GM21447 (cell line): Measurements from ENCODE around the gene NANP.
"Not testable (repeated sequence)": the region's sequence is repeated elsewhere in the genome, so short reads cannot be mapped to it uniquely, and the experiment has no call there.

Experiments
- ATAC-seq: cut with Tn5 transposase; IDR thresholded peaks from one replicate; pipeline ENCODE4 v1.9.1; 2021; ENCODE audit not compliant: unreplicated experiment

NANP gene

GRCh38 chr20:25606094-25606695 is 17.6 kb downstream of the NANP start:
- no peak for ATAC-seq

DNA sequence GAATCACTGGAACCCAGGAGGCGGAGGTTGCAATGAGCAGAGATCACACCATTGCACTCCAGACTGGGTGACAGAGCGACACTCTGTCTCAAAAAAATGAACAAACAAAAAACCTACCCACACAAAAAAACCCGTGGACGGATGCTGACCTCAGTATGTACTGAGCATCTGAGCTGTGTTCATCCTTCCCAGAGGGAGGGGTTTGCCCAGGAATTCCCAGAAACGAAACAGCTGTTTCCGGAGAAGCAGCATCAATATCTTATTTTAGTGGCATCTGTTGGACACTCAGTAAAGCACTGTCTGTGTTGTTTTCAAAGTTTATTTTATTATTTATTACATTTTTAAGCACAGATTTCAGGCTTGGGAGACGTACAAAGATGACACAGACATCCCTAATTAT is 18.7 kb downstream of the NANP start:
- no peak for ATAC-seq

DNA sequence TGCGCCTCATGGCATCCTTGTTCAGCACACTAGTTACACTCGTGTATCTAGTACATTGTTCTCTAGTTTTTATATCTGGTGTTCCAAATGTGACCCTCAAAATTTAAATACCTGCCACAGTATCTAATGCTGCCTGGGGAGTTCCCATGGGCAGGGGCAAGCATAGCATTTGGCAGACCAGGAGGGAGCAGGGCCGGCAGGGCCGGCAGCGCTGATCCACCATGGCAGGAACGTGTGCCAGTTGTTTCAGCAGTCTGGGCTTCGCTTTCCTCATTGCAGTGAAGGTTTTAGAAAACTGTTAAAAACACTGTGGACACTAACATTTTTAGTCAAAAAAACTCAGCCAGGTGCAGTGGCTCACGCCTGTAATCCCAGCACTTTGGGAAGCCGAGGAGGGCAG is 19.2 kb downstream of the NANP start:
- ATAC-seq: no peak

DNA sequence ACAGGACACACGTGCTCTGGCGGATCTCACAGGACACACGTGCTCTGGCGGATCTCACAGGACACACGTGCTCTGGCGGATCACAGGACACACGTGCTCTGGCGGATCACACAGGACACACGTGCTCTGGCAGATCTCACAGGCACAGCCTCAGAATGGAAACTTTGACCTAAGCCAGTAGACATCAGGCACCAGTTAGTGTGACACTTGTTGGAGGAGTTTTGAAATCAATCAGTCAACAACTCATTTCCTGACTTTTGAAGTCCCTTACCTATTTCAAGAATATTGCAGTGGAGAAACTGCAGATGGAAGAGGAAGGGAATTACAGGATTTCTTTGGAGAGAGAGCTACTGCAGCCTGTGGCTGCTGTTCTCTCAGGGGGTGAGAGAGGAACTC is 20.9 kb downstream of the NANP start:
- not testable (repeated sequence) for ATAC-seq

DNA sequence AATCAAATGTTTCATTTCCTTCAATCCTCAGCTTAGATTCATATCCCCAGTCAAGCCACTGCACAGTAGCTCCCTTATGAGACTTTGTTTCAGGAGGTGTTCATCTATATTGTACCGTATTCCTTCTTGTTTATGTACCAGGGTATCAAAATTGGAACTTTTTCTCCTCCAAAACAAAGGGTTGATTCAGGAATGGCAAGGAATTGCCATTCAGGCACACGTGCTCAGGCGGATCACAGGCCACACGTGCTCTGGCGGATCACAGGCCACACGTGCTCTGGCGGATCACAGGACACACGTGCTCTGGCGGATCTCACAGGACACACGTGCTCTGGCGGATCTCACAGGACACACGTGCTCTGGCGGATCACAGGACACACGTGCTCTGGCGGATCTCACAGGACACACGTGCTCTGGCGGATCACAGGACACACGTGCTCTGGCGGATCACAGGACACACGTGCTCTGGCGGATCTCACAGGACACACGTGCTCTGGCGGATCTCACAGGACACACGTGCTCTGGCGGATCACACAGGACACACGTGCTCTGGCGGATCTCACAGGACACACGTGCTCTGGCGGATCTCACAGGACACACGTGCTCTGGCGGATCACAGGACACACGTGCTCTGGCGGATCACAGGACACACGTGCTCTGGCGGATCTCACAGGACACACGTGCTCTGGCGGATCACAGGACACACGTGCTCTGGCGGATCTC is 21.5 kb downstream of the NANP start:
- ATAC-seq: not testable (repeated sequence)

- no peak for ATAC-seq
These were observed 22.2 kb downstream of the NANP start for GRCh38 chr20:25601659-25602058.

DNA sequence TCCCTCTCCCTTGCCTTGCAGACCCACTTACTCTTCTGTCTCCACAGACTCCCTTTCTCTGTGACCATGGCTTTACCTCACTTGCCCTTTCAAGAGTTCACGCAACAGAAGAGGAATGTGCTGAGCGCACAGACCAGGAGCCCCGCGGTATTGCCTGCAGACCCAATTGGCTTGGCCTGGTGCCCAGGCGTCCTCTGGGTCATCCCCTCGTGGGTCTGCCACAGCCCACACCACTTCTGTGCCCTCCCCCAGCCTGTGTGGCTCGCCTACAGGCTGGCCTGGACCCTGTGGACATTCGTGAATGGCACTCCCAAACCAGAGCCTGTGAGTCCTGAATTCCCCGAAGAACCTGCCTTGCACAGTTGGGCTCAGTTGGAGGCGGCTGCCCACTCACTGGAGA is 23.2 kb downstream of the NANP start:
- no peak for ATAC-seq

- ATAC-seq: no peak
These were observed 31.5 kb downstream of the NANP start for GRCh38 chr20:25592135-25592852.

DNA sequence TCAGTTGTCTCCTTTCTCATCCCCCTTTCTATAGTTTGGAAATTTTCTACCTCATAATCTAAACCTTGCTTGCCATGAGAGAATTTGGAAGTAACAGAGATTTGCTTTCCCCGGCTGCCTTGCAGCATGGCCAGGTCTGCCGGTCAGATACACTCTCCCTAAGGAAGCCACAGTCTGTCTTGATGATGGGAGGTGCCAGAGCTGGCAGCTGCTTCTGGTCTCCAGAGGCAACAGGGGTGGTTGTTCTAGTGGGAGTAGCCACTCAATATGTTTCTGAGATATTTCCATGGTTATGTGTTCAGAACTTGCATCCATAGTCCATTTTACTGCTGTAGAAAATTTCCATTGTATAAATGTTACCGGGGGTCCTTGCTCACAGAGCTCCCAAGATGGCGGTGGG is 33.0 kb downstream of the NANP start:
- ATAC-seq: not testable (repeated sequence)

DNA sequence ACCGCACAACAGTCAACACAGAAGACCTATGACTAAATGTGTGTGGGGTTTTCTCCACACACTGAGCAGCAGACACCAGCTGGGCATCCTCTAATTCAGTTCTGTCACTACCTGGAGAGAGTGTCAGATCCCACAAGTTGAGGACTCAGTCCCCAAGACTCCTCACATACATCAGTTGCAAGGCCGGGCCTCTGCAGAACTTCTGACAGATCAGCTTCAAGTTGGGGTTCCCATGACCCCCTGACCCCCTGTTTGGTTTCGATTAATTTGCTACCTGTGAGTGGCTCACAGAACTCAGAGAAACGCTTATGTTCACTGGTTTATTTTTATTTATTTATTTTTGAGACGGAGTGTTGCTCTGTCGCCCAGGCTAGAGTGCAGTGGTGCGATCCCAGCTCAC is 35.3 kb downstream of the NANP start:
- ATAC-seq: no peak

DNA sequence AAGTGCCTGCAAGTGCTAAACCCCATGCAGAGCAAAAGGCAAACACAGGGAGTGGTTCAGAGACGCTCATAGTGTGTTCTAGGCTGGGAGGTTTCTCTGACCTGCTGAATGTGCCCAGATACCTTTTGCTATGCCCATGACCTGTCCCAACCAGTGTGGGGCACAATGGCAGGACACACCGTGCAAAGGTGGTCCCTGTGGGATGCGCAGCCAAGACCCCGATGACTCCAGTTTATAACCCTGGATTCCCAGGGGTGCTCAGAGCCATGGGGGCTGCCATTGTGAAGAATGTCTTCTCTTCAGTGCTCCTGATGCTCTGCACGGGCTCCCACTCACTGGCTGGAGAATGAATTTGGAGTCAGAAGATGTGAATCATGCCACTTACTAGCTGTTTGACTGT is 36.3 kb downstream of the NANP start:
- ATAC-seq: no peak

GRCh38 chr20:25586877-25587276 is 36.9 kb downstream of the NANP start:
- ATAC-seq: no peak

- no peak for ATAC-seq
These were observed 38.7 kb downstream of the NANP start, which contains the start of gene NINL for GRCh38 chr20:25584905-25585704. NINL (minus strand) TSS chr20:25585531; CDS start chr20:25526587, 58,944 bp downstream.

GRCh38 chr20:25583607-25584006 is 40.2 kb downstream of the NANP start:
- ATAC-seq: not testable (repeated sequence)

DNA sequence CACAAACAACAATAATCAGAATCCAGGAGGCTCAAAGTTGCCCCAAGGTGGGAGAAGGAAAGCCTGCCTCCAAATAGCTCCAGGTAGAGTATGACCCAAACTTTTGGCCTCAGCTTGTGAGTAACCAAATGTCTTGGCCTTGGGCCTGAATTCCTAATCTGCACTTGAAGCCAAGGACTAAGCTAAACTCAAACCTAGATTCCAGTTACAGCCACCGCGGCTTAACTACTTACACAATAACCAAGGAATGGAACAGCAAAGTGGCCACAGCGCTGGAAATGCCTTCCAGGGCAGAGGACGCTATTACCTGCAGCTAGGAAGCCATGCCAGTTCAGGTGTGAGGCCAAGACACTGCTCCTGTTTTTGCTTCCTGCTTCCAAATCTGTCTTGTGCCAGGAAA is 43.1 kb downstream of the NANP start:
- ATAC-seq: no peak

GRCh38 chr20:25579081-25579770 is 44.6 kb downstream of the NANP start:
- ATAC-seq: no peak

DNA sequence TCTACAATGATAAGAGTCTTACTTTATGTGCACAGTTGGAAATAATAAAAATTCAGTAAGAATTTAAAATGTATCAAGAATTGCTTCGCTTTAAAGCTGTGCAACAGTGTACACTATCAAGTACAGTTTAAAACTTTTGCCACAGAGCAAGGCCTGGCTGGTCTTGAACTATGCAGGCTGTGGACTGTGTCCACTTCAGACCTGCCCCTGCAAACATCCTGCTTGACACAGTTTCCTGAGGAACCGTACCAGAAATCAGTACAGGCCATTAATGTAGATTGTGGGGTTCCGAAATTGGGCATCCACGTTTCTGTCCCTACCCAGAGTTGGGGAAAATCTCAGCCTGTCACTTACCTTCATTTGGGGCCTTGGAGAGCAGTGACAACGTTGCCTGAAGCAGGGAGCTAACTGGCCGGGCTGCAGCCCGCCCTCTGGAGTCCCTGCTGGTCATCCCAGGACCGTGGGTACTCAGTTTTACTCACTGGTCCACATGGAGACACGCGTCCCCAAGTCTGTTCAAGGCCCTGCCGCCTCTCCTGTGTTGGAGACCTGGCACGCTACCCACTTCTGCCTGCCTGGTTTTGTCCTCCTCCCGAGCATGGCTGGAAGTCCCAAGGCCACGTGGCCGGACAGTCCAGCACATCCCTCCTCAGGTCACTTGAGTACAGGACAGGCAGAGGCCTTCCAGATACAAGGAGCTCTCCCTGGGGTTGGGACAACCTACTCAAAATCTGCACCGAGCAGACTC is 46.9 kb downstream of the NANP start:
- no peak for ATAC-seq

DNA sequence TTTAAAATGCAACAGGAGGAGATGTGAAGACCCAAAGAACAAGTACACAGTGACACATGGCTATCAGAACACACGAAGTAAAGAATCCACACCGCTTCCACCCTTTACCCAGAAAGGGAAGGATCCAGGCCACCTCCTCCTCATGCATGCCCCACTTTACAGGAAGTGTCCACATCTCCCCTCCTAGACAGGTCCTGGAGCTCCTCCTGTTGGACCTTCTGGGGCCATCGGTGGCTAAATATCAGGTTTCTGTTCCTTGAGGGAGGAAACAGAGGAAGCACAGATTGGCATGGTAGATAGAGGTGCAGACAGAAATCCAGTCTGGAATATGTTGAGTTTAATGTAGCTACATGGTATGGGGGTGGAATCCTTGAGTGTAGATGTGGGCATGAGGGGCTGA is 49.4 kb downstream of the NANP start:
- ATAC-seq: no peak

- no peak for ATAC-seq
These were observed 50.2 kb downstream of the NANP start for GRCh38 chr20:25573288-25574251.
